Measurements from ENCODE around the gene BLVRA. TPM values are rescaled to one million over a fixed set of nuclear protein-coding genes. Genes with fewer than 3 reads are reported as not detected.
A peak's percentile ranks its signal among the peaks of the same experiment; 100 is the strongest.
"Not testable (repeated sequence)": the region's sequence is repeated elsewhere in the genome, so short reads cannot be mapped to it uniquely, and the experiment has no call there.

The BLVRA gene, protein sequence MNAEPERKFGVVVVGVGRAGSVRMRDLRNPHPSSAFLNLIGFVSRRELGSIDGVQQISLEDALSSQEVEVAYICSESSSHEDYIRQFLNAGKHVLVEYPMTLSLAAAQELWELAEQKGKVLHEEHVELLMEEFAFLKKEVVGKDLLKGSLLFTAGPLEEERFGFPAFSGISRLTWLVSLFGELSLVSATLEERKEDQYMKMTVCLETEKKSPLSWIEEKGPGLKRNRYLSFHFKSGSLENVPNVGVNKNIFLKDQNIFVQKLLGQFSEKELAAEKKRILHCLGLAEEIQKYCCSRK
- total RNA-seq: 10 to 100 TPM; 29.8 to 36.1 TPM

DNA sequence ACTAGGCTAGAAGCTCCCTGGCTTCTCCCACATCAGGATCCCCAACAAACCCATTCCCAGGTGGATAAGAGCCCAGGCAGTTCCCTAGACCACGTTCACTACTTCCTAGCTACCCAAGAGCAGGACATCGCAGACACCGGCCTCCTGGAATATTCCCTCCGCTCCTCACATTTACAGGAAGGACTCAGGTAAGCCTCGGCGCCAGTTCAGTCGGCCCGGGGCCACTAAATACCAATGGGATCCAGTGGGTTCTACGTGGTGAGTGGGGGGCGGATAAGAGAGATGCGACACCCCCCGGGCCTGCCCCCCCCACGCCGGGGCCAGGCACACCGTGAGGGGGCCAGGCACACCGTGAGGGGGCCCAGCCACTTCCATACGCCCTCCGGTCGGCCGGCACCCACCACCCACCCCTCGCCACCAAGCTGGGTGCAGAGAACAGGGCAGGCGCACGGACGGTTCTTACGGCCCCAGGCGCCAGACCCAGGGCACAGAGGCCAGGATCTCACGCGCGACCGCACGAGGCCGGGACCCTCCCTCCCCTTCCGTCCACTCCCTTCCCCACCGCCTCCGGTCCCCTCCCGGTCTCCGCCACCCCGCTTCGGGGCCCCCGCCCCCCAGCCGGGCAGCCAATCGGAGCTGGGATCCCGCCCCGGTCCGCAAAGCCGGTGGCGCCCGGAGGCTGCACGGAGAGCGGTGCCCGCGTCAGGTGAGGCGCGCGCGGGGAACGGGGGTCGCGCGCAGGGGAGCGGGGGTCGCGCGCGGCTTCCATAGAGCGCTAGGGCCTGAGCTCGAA lies at the start of gene BLVRA:
Gene BLVRA (plus strand): TSS at position 652 of the 793 bp plus-strand sequence. CDS start 12,479 bp downstream, outside the sequence.
- H3K36me3 Mint-ChIP-seq (ENCODE audit: insufficient read depth in 2 of 2): peaks cover 0 to 4% of the 10 kb centered on the region in 2 donors
- peak within 1 kb of the TSS; percentile 17 for H3K27ac Mint-ChIP-seq
- DNase-seq: peak; percentile 80 to 85
- no peaks in the 10 kb centered on the region for H3K9me3 Mint-ChIP-seq
- H3K4me1 Mint-ChIP-seq (ENCODE audit: low read depth): peaks cover 59% of the 10 kb centered on the region
- H3K4me3 Mint-ChIP-seq: peak within 1 kb of the TSS; percentile 79 to 83
- H3K27me3 Mint-ChIP-seq (ENCODE audit: low read depth): peaks cover 20% of the 10 kb centered on the region
- ATAC-seq (replicated peaks in 1 of 2): peak; percentile 86 to 87

- H3K9me3 Mint-ChIP-seq: no peaks in the 10 kb centered on the region
- H3K4me1 Mint-ChIP-seq (ENCODE audit: low read depth): peaks cover 22% of the 10 kb centered on the region
- H3K27ac Mint-ChIP-seq: no peak overlapping the region
- ATAC-seq (replicated peaks in 1 of 2) (no peak), DNase-seq (no peak)
- H3K36me3 Mint-ChIP-seq (ENCODE audit: insufficient read depth in 2 of 2): peaks cover 0 to 16% of the 10 kb centered on the region in 2 donors
- H3K27me3 Mint-ChIP-seq (ENCODE audit: low read depth): no peaks in the 10 kb centered on the region
- no peak overlapping the region for H3K4me3 Mint-ChIP-seq
Observed at GRCh38 chr7:43711503-43711902, 47.0 kb upstream of the BLVRA start.

- not testable (repeated sequence) for H3K9me3 Mint-ChIP-seq; H3K27ac Mint-ChIP-seq; DNase-seq; H3K4me3 Mint-ChIP-seq; H3K27me3 Mint-ChIP-seq (ENCODE audit: low read depth); ATAC-seq (replicated peaks in 1 of 2)
- H3K36me3 Mint-ChIP-seq (ENCODE audit: insufficient read depth in 2 of 2): peaks cover 0 to 17% of the 10 kb centered on the region in 2 donors
- H3K4me1 Mint-ChIP-seq (ENCODE audit: low read depth): peaks cover 63% of the 10 kb centered on the region
Observed at GRCh38 chr7:43715966-43716365, 42.5 kb upstream of the BLVRA start.

- ATAC-seq (replicated peaks in 1 of 2): no peak
- no peak overlapping the region for H3K4me3 Mint-ChIP-seq
- no peaks in the 10 kb centered on the region for H3K27me3 Mint-ChIP-seq (ENCODE audit: low read depth)
- peaks cover 65% of the 10 kb centered on the region for H3K4me1 Mint-ChIP-seq (ENCODE audit: low read depth)
- H3K36me3 Mint-ChIP-seq (ENCODE audit: insufficient read depth in 2 of 2): peaks cover 0 to 17% of the 10 kb centered on the region in 2 donors
- H3K9me3 Mint-ChIP-seq: no peaks in the 10 kb centered on the region
- no peak for DNase-seq
- no peak overlapping the region for H3K27ac Mint-ChIP-seq
Observed at GRCh38 chr7:43716598-43716997, 41.9 kb upstream of the BLVRA start.

GRCh38 chr7:43721193-43721806 lies 37.2 kb upstream of the BLVRA start:
- Mint-ChIP-seq H3K4me3 (no peak overlapping the region), H3K4me1 (ENCODE audit: low read depth) (peaks cover 72% of the 10 kb centered on the region), H3K27ac (no peak overlapping the region), H3K36me3 (ENCODE audit: insufficient read depth in 2 of 2) (peaks cover 1 to 14% of the 10 kb centered on the region in 2 donors), H3K9me3 (no peaks in the 10 kb centered on the region), H3K27me3 (ENCODE audit: low read depth) (no peaks in the 10 kb centered on the region)
- DNase-seq (peak in 1 of 2 donors; percentile 16), ATAC-seq (replicated peaks in 1 of 2) (no peak)

- ATAC-seq (replicated peaks in 1 of 2) (no peak), DNase-seq (no peak)
- Mint-ChIP-seq H3K4me1 (ENCODE audit: low read depth) (peaks cover 75% of the 10 kb centered on the region), H3K9me3 (no peaks in the 10 kb centered on the region), H3K27ac (no peak overlapping the region), H3K27me3 (ENCODE audit: low read depth) (no peaks in the 10 kb centered on the region), H3K36me3 (ENCODE audit: insufficient read depth in 2 of 2) (peaks cover 1 to 14% of the 10 kb centered on the region in 2 donors), H3K4me3 (no peak overlapping the region)
Observed at GRCh38 chr7:43723007-43723341, 35.5 kb upstream of the BLVRA start.

- Mint-ChIP-seq H3K27me3 (ENCODE audit: low read depth) (no peaks in the 10 kb centered on the region), H3K9me3 (no peaks in the 10 kb centered on the region), H3K4me3 (no peak overlapping the region), H3K4me1 (ENCODE audit: low read depth) (peaks cover 67% of the 10 kb centered on the region), H3K36me3 (ENCODE audit: insufficient read depth in 2 of 2) (peaks cover 1 to 12% of the 10 kb centered on the region in 2 donors), H3K27ac (no peak overlapping the region)
- ATAC-seq (replicated peaks in 1 of 2) (no peak), DNase-seq (no peak)
Observed at GRCh38 chr7:43725251-43725650, 33.2 kb upstream of the BLVRA start.

DNA sequence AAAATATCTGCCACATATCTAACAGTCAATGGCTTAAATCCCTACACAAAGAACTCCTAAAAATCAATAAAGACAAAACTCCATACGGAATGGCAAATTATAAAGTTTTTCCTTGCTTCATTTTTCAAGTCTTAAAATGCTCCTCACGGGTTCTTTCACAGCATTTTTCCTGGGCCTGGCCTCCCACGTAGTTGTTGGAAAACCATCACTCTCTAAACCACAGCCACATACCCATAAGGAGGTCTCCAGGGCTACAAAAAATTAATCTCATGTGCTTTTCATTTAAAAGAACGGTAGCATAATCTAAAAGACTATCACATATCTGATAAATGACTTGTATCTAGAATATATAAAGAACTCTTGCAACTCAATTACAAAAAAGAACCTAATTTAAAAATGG lies 32.0 kb upstream of the BLVRA start:
- Mint-ChIP-seq H3K27me3 (ENCODE audit: low read depth) (no peaks in the 10 kb centered on the region), H3K27ac (peak overlapping the region; percentile 57), H3K4me3 (peak overlapping the region; percentile 9 to 94), H3K4me1 (ENCODE audit: low read depth) (peaks cover 60% of the 10 kb centered on the region), H3K9me3 (no peaks in the 10 kb centered on the region), H3K36me3 (ENCODE audit: insufficient read depth in 2 of 2) (peaks cover 1 to 8% of the 10 kb centered on the region in 2 donors)
- no peak for ATAC-seq (replicated peaks in 1 of 2)
- no peak for DNase-seq

- peak overlapping the region; percentile 94 for H3K4me3 Mint-ChIP-seq
- ATAC-seq (replicated peaks in 1 of 2): no peak
Observed at GRCh38 chr7:43727003-43727402, 31.5 kb upstream of the BLVRA start.

GRCh38 chr7:43727494-43727893 lies 31.0 kb upstream of the BLVRA start:
- no peak for ATAC-seq (replicated peaks in 1 of 2)
- Mint-ChIP-seq H3K27me3 (ENCODE audit: low read depth) (no peaks in the 10 kb centered on the region), H3K27ac (peak overlapping the region; percentile 60), H3K4me1 (ENCODE audit: low read depth) (peaks cover 62% of the 10 kb centered on the region), H3K36me3 (ENCODE audit: insufficient read depth in 2 of 2) (peaks cover 1 to 8% of the 10 kb centered on the region in 2 donors), H3K9me3 (no peaks in the 10 kb centered on the region), H3K4me3 (peak overlapping the region; percentile 94)
- DNase-seq: no peak

More at GRCh38 chr7:43727003-43727402, 31.5 kb upstream of the BLVRA start:
- no peak for DNase-seq
- Mint-ChIP-seq H3K27me3 (ENCODE audit: low read depth) (no peaks in the 10 kb centered on the region), H3K4me1 (ENCODE audit: low read depth) (peaks cover 62% of the 10 kb centered on the region), H3K36me3 (ENCODE audit: insufficient read depth in 2 of 2) (peaks cover 1 to 8% of the 10 kb centered on the region in 2 donors), H3K27ac (peak overlapping the region; percentile 38), H3K9me3 (no peaks in the 10 kb centered on the region)

DNA sequence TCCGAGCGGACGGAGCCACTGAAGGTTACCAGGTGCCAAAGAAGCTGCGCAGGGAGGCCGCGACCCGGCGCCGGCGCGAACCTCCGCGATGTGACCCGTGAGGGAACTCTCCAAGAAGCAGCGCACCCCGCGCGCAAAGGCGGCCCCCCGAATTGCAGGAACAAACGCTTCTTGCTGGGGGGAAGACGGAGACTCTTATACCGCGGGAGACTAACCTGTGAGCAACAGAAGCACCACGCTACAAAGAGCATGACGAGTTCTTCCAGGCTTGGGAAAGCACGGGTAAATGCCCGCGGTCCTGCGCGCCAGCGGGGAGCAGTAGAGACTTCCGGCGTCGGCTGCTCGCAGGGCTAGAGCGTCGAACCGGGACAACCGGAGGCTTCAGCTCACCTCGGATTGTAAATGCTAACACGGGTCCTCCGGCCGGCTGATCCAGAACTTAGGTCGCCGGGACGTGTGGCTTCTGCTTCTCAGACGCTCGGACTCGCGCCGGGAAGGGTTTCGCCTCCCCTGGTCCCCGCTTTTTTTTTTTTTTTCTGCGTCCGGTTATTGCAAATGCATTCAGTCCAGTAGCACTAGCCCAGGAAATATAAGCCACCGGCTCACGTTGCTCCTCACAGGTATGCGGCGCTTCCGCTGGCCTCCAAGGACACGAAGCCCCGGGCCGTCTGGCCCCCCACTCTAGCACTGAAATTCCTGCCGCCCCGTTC lies 29.1 kb upstream of the BLVRA start, which contains the start of gene COA1:
Gene COA1 (minus strand): TSS at position 310 of the 710 bp plus-strand sequence. CDS start 80,909 bp downstream, outside the sequence.
- H3K4me1 Mint-ChIP-seq (ENCODE audit: low read depth): peaks cover 58% of the 10 kb centered on the region
- no peaks in the 10 kb centered on the region for H3K9me3 Mint-ChIP-seq
- H3K36me3 Mint-ChIP-seq (ENCODE audit: insufficient read depth in 2 of 2): peaks cover 1 to 7% of the 10 kb centered on the region in 2 donors
- peak within 1 kb of the TSS; percentile 94 for H3K4me3 Mint-ChIP-seq
- ATAC-seq (replicated peaks in 1 of 2) (peak; percentile 96 to 97), DNase-seq (peak; percentile 85 to 86)
- H3K27ac Mint-ChIP-seq: peak within 1 kb of the TSS; percentile 85
- H3K27me3 Mint-ChIP-seq (ENCODE audit: low read depth): no peaks in the 10 kb centered on the region

DNA sequence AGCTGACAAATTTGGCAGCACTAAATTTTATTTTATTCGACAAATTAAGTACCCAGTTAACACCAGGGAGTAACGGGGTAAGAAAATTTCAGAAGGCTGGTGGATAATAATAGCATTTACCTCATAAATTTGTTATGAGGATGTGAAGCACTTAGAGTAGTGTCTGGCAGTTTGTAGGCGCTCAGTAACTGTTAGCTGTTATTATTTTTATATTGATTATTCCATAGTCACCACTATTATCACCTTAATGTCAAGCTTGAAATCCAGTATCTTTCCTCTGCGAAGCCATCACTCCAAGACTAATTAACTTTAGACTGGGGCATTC lies 28.6 kb upstream of the BLVRA start:
- H3K27me3 Mint-ChIP-seq (ENCODE audit: low read depth): no peaks in the 10 kb centered on the region
- peak overlapping the region; percentile 94 for H3K4me3 Mint-ChIP-seq
- H3K9me3 Mint-ChIP-seq: no peaks in the 10 kb centered on the region
- DNase-seq: no peak
- H3K27ac Mint-ChIP-seq: peak overlapping the region; percentile 85
- peaks cover 0 to 3% of the 10 kb centered on the region in 2 donors for H3K36me3 Mint-ChIP-seq (ENCODE audit: insufficient read depth in 2 of 2)
- H3K4me1 Mint-ChIP-seq (ENCODE audit: low read depth): peaks cover 58% of the 10 kb centered on the region
- ATAC-seq (replicated peaks in 1 of 2): no peak
